HEK293 (cell line): Measurements from ENCODE around the gene LMAN1L.

Experiments
- CTCF ChIA-PET: fragments of 350-600 bp; formaldehyde crosslinking; extraction: SDS; loops from one replicate; lab custom pipeline; 2021; ENCODE audit warnings: antibody characterized with exemption; lab: Yijun Ruan, JAX
- POLR2A ChIA-PET: fragments of 300-600 bp; formaldehyde crosslinking; extraction: SDS; loops from one replicate; lab custom pipeline; 2020; ENCODE audit warnings: antibody characterized with exemption, inconsistent platforms; lab: Yijun Ruan, JAX
- H3K27ac ChIP-seq: fragments of 200-500 bp; sonication (Bioruptor generic); 2 replicates; pipeline ENCODE4 v1.5.1; 2014; ENCODE audit warnings: low read depth, low read length, control low read depth, inconsistent platforms; ENCODE audit errors: extremely low read depth
- H3K36me3 ChIP-seq, 2 experiments: fragments of 200-500 bp in 1 of 2; sonication (Bioruptor generic) in 1 of 2; 1 replicate in 1 of 2; 2 replicates in 1 of 2; pipeline ENCODE4 v1.5.1; 2014 to 2017; ENCODE audit warnings: inconsistent platforms in 2 of 2, low read length in 2 of 2; ENCODE audit not compliant: control insufficient read depth in 2 of 2, insufficient read depth in 1 of 2
- H3K4me1 ChIP-seq: fragments of 200-500 bp; sonication (Bioruptor generic); 2 replicates; pipeline ENCODE4 v1.5.1; 2014; ENCODE audit warnings: mild to moderate bottlenecking, low read length, inconsistent platforms; ENCODE audit not compliant: control insufficient read depth, insufficient read depth
- H3K4me3 ChIP-seq: 2 replicates; pipeline ENCODE4 v1.5.1; 2011; ENCODE audit warnings: low read depth, mild to moderate bottlenecking, control low read depth, low read length, moderate library complexity
- H3K9me3 ChIP-seq: fragments of 200-500 bp; sonication (Bioruptor generic); 2 replicates; pipeline ENCODE4 v1.5.1; 2014; ENCODE audit warnings: low read depth, low read length, inconsistent platforms; ENCODE audit not compliant: control insufficient read depth, insufficient read depth
- HOXD13 ChIP-seq: sonication (generic); formaldehyde crosslinking; IDR thresholded peaks from 2 replicates; pipeline ENCODE4 v1.8.0; 2022; ENCODE audit warnings: missing genetic modification reagents, borderline replicate concordance
- ZBTB48 ChIP-seq: fragments of 450-650 bp; formaldehyde crosslinking; IDR thresholded peaks from 2 replicates; pipeline ENCODE4 v1.5.1; 2016; ENCODE audit warnings: missing biosample characterization, missing genetic modification characterization
- ZIC2 ChIP-seq: fragments of 450-650 bp; formaldehyde crosslinking; IDR thresholded peaks from 2 replicates; pipeline ENCODE4 v1.5.1; 2016; ENCODE audit warnings: missing biosample characterization, missing genetic modification characterization
- ZNF121 ChIP-seq: fragments of 450-650 bp; formaldehyde crosslinking; IDR thresholded peaks from 2 replicates; pipeline ENCODE4 v1.5.1; 2016; ENCODE audit warnings: missing biosample characterization, missing genetic modification characterization
- ZNF169 ChIP-seq: fragments of 450-650 bp; formaldehyde crosslinking; IDR thresholded peaks from 2 replicates; pipeline ENCODE4 v1.5.1; 2016; ENCODE audit warnings: missing biosample characterization, missing genetic modification characterization
- ZNF175 ChIP-seq: fragments of 450-650 bp; formaldehyde crosslinking; IDR thresholded peaks from 2 replicates; pipeline ENCODE4 v1.5.1; 2016; ENCODE audit warnings: missing biosample characterization, missing genetic modification characterization
- ZNF184 ChIP-seq: fragments of 450-650 bp; IDR thresholded peaks from 2 replicates; pipeline ENCODE4 v1.5.1; 2018; ENCODE audit warnings: missing biosample characterization, mild to moderate bottlenecking, missing genetic modification characterization
- ZNF23 ChIP-seq: fragments of 450-650 bp; formaldehyde crosslinking; IDR thresholded peaks from 2 replicates; pipeline ENCODE4 v1.5.1; 2016; ENCODE audit warnings: missing biosample characterization, missing genetic modification characterization, borderline replicate concordance
- ZNF335 ChIP-seq: fragments of 450-650 bp; formaldehyde crosslinking; conservative IDR thresholded peaks from 2 replicates; pipeline ENCODE4 v1.5.1; 2016; ENCODE audit warnings: missing biosample characterization, missing genetic modification characterization
- ZNF341 ChIP-seq: fragments of 450-650 bp; formaldehyde crosslinking; IDR thresholded peaks from 2 replicates; pipeline ENCODE4; 2016; ENCODE audit warnings: low read depth, missing biosample characterization, missing genetic modification characterization
- ZNF391 ChIP-seq: fragments of 450-650 bp; formaldehyde crosslinking; IDR thresholded peaks from 2 replicates; pipeline ENCODE4 v1.5.1; 2016; ENCODE audit warnings: low read depth, missing biosample characterization, missing genetic modification characterization, borderline replicate concordance
- ZNF416 ChIP-seq: fragments of 450-650 bp; formaldehyde crosslinking; IDR thresholded peaks from 2 replicates; pipeline ENCODE4 v1.5.1; 2016; ENCODE audit warnings: missing biosample characterization, missing genetic modification characterization
- ZNF571 ChIP-seq: fragments of 450-650 bp; formaldehyde crosslinking; IDR thresholded peaks from 2 replicates; pipeline ENCODE4 v1.5.0; 2017; ENCODE audit warnings: missing biosample characterization, missing genetic modification characterization
- ZNF596 ChIP-seq: fragments of 450-650 bp; IDR thresholded peaks from 2 replicates; pipeline ENCODE4 v1.5.0; 2018; ENCODE audit warnings: missing biosample characterization, mild to moderate bottlenecking, missing genetic modification characterization, moderate library complexity
- ZNF600 ChIP-seq: fragments of 450-650 bp; formaldehyde crosslinking; IDR thresholded peaks from 2 replicates; pipeline ENCODE4 v1.5.1; 2016; ENCODE audit warnings: missing biosample characterization, missing genetic modification characterization
- ZNF623 ChIP-seq: fragments of 450-650 bp; formaldehyde crosslinking; IDR thresholded peaks from 2 replicates; pipeline ENCODE4 v1.5.1; 2016; ENCODE audit warnings: missing biosample characterization, missing genetic modification characterization
- ZNF654 ChIP-seq: fragments of 450-650 bp; formaldehyde crosslinking; IDR thresholded peaks from 2 replicates; pipeline ENCODE4 v1.5.1; 2016; ENCODE audit warnings: low read depth, missing biosample characterization, missing genetic modification characterization
- ZNF747 ChIP-seq: fragments of 450-650 bp; formaldehyde crosslinking; IDR thresholded peaks from 2 replicates; pipeline ENCODE4 v1.5.1; 2016; ENCODE audit warnings: missing biosample characterization, missing genetic modification characterization
- ZNF768 ChIP-seq: fragments of 450-650 bp; formaldehyde crosslinking; IDR thresholded peaks from 2 replicates; pipeline ENCODE4 v1.5.1; 2018; ENCODE audit warnings: missing biosample characterization, mild to moderate bottlenecking, missing genetic modification characterization
- ZSCAN23 ChIP-seq: fragments of 450-650 bp; formaldehyde crosslinking; IDR thresholded peaks from 2 replicates; pipeline ENCODE4 v1.5.1; 2016; ENCODE audit warnings: missing biosample characterization, missing genetic modification characterization
- TF ChIP-seq, protein P1 (sequence below): fragments of 450-650 bp; formaldehyde crosslinking; conservative IDR thresholded peaks from 2 replicates; pipeline ENCODE4 v1.5.1; 2016; ENCODE audit warnings: low read depth, missing biosample characterization, missing genetic modification characterization
- TF ChIP-seq, protein P2 (sequence below): fragments of 450-650 bp; IDR thresholded peaks from 2 replicates; pipeline ENCODE4 v1.5.1; 2018; ENCODE audit warnings: missing biosample characterization, missing genetic modification characterization
- TF ChIP-seq, protein P3 (sequence below): fragments of 450-650 bp; formaldehyde crosslinking; IDR thresholded peaks from 2 replicates; pipeline ENCODE4 v1.5.1; 2017; ENCODE audit warnings: missing biosample characterization, missing genetic modification characterization
- TF ChIP-seq, protein P4 (sequence below): fragments of 450-650 bp; formaldehyde crosslinking; IDR thresholded peaks from 2 replicates; pipeline ENCODE4 v1.5.1; 2016; ENCODE audit warnings: missing biosample characterization, missing genetic modification characterization, low read depth

LMAN1L gene

DNA sequence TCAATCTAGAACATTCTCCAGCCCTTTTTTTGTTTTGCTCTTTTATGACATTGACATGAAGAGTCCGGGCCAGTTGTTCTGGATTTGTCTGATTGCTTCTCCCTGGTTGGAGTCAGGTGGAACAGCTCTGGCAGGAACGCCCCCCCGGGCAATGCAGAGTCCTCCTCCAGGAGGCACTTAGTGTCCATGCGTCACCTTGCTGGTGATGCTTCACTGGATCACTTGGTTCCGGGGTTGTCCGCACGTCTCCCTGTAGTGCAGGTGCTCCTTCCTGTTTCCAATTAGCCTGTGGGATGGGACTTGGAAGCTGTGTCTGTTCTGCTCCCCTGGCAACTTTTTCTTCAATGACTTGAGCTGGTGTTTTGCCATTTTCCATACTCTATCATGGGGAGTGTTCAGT, 21.0 kb upstream of the LMAN1L start:
- no peak overlapping the region for H3K4me3 ChIP-seq
- H3K9me3 ChIP-seq = no peaks in the 10 kb centered on the region
- POLR2A ChIA-PET = interaction anchor here (0.8 kb wide), 1 partner anchor 10 kb away, joined by 3 read pairs; the partner anchor contains the start of gene CSK
- no peak overlapping the region for H3K27ac ChIP-seq
- CTCF ChIA-PET = interaction anchor here (0.8 to 25.7 kb wide), 5 partner anchors 9 to 252 kb away, joined by 3 to 649 read pairs (median 4); partner anchors contain the start of gene CSK
- TF ChIP-seq ZNF600 (tag by site-specific recombination) (peak; percentile 65), ZNF341 (0 out of 2 replicates have a peak, but pooled peaks have one; percentile 19)
- TF ChIP-seq, protein P1, sequence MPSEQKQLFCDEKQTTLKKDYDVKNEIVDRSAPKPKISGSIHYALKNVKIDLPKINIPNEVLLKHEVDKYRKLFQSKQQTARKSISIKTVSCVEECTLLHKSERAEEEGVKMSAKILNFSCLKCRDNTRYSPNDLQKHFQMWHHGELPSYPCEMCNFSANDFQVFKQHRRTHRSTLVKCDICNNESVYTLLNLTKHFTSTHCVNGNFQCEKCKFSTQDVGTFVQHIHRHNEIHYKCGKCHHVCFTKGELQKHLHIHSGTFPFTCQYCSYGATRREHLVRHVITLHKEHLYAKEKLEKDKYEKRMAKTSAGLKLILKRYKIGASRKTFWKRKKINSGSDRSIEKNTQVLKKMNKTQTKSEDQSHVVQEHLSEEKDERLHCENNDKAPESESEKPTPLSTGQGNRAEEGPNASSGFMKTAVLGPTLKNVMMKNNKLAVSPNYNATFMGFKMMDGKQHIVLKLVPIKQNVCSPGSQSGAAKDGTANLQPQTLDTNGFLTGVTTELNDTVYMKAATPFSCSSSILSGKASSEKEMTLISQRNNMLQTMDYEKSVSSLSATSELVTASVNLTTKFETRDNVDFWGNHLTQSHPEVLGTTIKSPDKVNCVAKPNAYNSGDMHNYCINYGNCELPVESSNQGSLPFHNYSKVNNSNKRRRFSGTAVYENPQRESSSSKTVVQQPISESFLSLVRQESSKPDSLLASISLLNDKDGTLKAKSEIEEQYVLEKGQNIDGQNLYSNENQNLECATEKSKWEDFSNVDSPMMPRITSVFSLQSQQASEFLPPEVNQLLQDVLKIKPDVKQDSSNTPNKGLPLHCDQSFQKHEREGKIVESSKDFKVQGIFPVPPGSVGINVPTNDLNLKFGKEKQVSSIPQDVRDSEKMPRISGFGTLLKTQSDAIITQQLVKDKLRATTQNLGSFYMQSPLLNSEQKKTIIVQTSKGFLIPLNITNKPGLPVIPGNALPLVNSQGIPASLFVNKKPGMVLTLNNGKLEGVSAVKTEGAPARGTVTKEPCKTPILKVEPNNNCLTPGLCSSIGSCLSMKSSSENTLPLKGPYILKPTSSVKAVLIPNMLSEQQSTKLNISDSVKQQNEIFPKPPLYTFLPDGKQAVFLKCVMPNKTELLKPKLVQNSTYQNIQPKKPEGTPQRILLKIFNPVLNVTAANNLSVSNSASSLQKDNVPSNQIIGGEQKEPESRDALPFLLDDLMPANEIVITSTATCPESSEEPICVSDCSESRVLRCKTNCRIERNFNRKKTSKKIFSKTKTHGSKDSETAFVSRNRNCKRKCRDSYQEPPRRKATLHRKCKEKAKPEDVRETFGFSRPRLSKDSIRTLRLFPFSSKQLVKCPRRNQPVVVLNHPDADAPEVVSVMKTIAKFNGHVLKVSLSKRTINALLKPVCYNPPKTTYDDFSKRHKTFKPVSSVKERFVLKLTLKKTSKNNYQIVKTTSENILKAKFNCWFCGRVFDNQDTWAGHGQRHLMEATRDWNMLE (tag by site-specific recombination) = no peak
- H3K4me1 ChIP-seq = peaks cover 54% of the 10 kb centered on the region
- peaks cover 8 to 18% of the 10 kb centered on the region in 2 experiments; a peak in 2 of 3 replicates for H3K36me3 ChIP-seq

DNA sequence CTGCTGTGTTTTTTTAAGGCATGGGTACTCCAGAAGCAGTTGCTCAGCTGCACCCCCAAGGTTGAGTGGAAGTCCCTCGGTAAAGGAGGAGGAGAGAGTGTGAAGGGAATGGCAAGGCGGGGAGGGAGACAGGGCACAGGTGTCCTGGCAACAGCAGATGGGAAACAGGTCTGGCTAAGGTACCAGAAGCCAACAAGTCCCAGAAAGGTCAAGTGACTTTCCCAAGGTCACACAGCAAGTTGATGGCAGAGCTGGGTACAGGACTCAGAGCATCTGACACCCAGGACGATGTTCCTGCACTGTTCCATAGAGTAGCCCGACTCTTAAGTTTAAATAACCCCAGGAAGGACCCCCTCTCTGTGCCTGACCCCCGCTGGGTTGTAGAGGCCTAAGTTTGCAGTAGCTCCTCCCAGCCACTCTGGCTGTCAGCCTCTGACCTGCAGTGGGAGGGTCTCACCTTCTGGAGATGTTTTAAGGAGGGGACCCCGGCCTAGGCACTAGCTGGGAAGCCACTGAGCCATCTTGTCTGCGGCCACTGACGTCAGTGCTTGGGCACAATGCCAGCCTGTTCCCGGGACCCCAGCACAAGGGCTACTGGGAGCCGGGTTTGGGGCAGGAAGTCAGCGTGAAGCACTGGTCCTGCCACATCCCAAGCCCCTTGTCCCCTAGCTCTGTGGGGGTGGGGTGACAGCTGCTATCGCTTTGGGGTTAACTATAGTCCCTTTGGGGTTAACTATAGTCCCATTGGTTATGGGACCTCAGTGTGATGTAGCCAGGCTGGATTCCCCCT, 20.2 kb upstream of the LMAN1L start:
- Histone ChIP-seq H3K4me1 (peaks cover 48% of the 10 kb centered on the region), H3K4me3 (no peak overlapping the region), H3K36me3 (peaks cover 8 to 18% of the 10 kb centered on the region in 2 experiments; a peak in 2 of 3 replicates), H3K9me3 (no peaks in the 10 kb centered on the region), H3K27ac (no peak overlapping the region)
- CTCF ChIA-PET = interaction anchor here (0.8 to 25.7 kb wide), 6 partner anchors 8 to 251 kb away, joined by 3 to 649 read pairs (median 4); partner anchors contain the start of gene CSK
- POLR2A ChIA-PET = interaction anchor here (0.8 to 1.4 kb wide), 3 partner anchors 11 to 146 kb away, joined by 3 to 5 read pairs (median 3); partner anchors contain the start of genes COX5A and CSK
- TF ChIP-seq ZNF169 (tag by site-specific recombination) = no peak
- TF ChIP-seq ZBTB48 (tag by site-specific recombination) = 0 out of 2 replicates have a peak, but pooled peaks have one; percentile 15
- no peak for TF ChIP-seq ZNF416 (tag by site-specific recombination)
- no peak for TF ChIP-seq ZIC2
- no peak for TF ChIP-seq ZNF175
- no peak for TF ChIP-seq ZSCAN23 (tag by site-specific recombination)
- TF ChIP-seq, protein P2, sequence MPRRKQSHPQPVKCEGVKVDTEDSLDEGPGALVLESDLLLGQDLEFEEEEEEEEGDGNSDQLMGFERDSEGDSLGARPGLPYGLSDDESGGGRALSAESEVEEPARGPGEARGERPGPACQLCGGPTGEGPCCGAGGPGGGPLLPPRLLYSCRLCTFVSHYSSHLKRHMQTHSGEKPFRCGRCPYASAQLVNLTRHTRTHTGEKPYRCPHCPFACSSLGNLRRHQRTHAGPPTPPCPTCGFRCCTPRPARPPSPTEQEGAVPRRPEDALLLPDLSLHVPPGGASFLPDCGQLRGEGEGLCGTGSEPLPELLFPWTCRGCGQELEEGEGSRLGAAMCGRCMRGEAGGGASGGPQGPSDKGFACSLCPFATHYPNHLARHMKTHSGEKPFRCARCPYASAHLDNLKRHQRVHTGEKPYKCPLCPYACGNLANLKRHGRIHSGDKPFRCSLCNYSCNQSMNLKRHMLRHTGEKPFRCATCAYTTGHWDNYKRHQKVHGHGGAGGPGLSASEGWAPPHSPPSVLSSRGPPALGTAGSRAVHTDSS (tag by site-specific recombination) = no peak
- no peak for TF ChIP-seq ZNF571 (tag by site-specific recombination)
- no peak for TF ChIP-seq ZNF596 (tag by site-specific recombination)
- no peak for TF ChIP-seq ZNF747 (tag by site-specific recombination)
- TF ChIP-seq ZNF768 (tag by site-specific recombination) = no peak; the same call in 1 of the 2 replicates
- no peak for TF ChIP-seq ZNF391 (tag by site-specific recombination)
- TF ChIP-seq ZNF121 (tag by site-specific recombination) = no peak
- TF ChIP-seq ZNF23 (tag by site-specific recombination) = no peak
- no peak for TF ChIP-seq ZNF623 (tag by site-specific recombination)
- TF ChIP-seq ZNF654 = no peak
- no peak for TF ChIP-seq ZNF335 (tag by site-specific recombination)
- TF ChIP-seq, protein P3, sequence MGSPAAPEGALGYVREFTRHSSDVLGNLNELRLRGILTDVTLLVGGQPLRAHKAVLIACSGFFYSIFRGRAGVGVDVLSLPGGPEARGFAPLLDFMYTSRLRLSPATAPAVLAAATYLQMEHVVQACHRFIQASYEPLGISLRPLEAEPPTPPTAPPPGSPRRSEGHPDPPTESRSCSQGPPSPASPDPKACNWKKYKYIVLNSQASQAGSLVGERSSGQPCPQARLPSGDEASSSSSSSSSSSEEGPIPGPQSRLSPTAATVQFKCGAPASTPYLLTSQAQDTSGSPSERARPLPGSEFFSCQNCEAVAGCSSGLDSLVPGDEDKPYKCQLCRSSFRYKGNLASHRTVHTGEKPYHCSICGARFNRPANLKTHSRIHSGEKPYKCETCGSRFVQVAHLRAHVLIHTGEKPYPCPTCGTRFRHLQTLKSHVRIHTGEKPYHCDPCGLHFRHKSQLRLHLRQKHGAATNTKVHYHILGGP (tag by site-specific recombination) = no peak
- no peak for TF ChIP-seq ZNF184 (tag by site-specific recombination)
- TF ChIP-seq HOXD13 (CRISPR knock-in tag) = no peak
- TF ChIP-seq, protein P4, sequence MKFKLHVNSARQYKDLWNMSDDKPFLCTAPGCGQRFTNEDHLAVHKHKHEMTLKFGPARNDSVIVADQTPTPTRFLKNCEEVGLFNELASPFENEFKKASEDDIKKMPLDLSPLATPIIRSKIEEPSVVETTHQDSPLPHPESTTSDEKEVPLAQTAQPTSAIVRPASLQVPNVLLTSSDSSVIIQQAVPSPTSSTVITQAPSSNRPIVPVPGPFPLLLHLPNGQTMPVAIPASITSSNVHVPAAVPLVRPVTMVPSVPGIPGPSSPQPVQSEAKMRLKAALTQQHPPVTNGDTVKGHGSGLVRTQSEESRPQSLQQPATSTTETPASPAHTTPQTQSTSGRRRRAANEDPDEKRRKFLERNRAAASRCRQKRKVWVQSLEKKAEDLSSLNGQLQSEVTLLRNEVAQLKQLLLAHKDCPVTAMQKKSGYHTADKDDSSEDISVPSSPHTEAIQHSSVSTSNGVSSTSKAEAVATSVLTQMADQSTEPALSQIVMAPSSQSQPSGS (tag by site-specific recombination) = 0 out of 2 replicates have a peak, but pooled peaks have one; percentile 25
